HCT116 (cell line): ENCODE data around the gene VSX2. TPM values are rescaled to one million over a fixed set of nuclear protein-coding genes. Genes with fewer than 3 reads are reported as not detected.

Experiments used
- ATAC-seq: fragments of 200-7000 bp; cut with Tn5 transposase; 2 replicates; pipeline ENCODE4 v1.9.1; 2020; ENCODE audit warnings: mild to moderate bottlenecking, moderate library complexity
- BruUV-seq: library from RNA; stranded (reverse); fragments of 400-500 nt; replicated peaks from 2 replicates; lab custom pipeline; 2021; lab: Mats Ljungman, UMichigan
- CTCF ChIA-PET: fragments of 300-600 bp; sonication (Branson Sonifier 250); formaldehyde crosslinking; loops from one replicate; lab custom pipeline; 2021; ENCODE audit warnings: antibody characterized with exemption; lab: Charles Lee
- POLR2A ChIA-PET: fragments of 300-600, 350-600 bp; sonication (Branson Sonifier 250); formaldehyde crosslinking; loops from one replicate; lab custom pipeline; 2021; ENCODE audit warnings: antibody characterized with exemption; lab: Charles Lee
- RAD21 ChIA-PET, 2 experiments: fragments of 300-600 bp; sonication (Branson Sonifier 250); formaldehyde crosslinking; loops; one replicate each; lab custom pipeline; 2023; ENCODE audit warnings: low total read pairs in 2 of 2; ENCODE audit not compliant: uncharacterized antibody in 2 of 2, unreplicated experiment in 2 of 2, low non-redundant PET in 1 of 2; lab: Charles Lee
- DNase-seq: peaks from one replicate; pipeline ENCODE4 v3.0.0-alpha.2; 2010; ENCODE audit warnings: low read depth, low spot score
- H2AFZ ChIP-seq: fragments of 200-600 bp; shearing (Covaris generic), sonication (generic); 2 replicates; pipeline ENCODE4 v1.6.1; 2017; ENCODE audit warnings: low read depth, mixed run types, mixed read lengths, antibody characterized with exemption, low read length; ENCODE audit not compliant: poor library complexity, severe bottlenecking
- H3K27ac ChIP-seq: 2 replicates; pipeline ENCODE4 v1.5.1; 2012; ENCODE audit warnings: low read depth, low read length
- H3K27me3 ChIP-seq: fragments of 200-600 bp; sonication (generic); 2 replicates; pipeline ENCODE4 v1.6.1; 2016; ENCODE audit warnings: mixed run types, low read length, mixed read lengths; ENCODE audit not compliant: insufficient read depth
- H3K36me3 ChIP-seq, 2 experiments: fragments of 200-500 bp in 1 of 2; fragments of 200-600 bp in 1 of 2; sonication (Bioruptor generic) in 1 of 2; sonication (generic) in 1 of 2; 2 replicates each; pipeline versions ENCODE4 v1.5.1 to v1.6.1; 2014 to 2016; ENCODE audit warnings: low read length in 2 of 2, inconsistent platforms in 1 of 2, mixed read lengths in 1 of 2, mixed run types in 1 of 2; ENCODE audit not compliant: insufficient read depth in 2 of 2, control insufficient read depth in 1 of 2
- H3K4me1 ChIP-seq, 2 experiments: fragments of 200-600 bp in 1 of 2; sonication (generic) in 1 of 2; 2 replicates each; pipeline versions ENCODE4 v1.5.1 to v1.6.1; 2012 to 2017; ENCODE audit warnings: low read length in 2 of 2, inconsistent platforms in 1 of 2, mild to moderate bottlenecking in 1 of 2, mixed read lengths in 1 of 2, mixed run types in 1 of 2, moderate library complexity in 1 of 2; ENCODE audit not compliant: insufficient read depth in 2 of 2, control insufficient read depth in 1 of 2
- H3K4me2 ChIP-seq: fragments of 200-600 bp; sonication (generic); 2 replicates; pipeline ENCODE4 v1.6.1; 2017; ENCODE audit warnings: mixed run types, low read length, mixed read lengths
- H3K4me3 ChIP-seq, 2 experiments: fragments of 200-600 bp in 1 of 2; sonication (generic) in 1 of 2; replicated peaks in 1 of 2; 2 replicates each; pipeline ENCODE4 v1.5.1; 2011 to 2016; ENCODE audit warnings: low read length in 2 of 2, control low read depth in 1 of 2, low read depth in 1 of 2, mild to moderate bottlenecking in 1 of 2, mixed read lengths in 1 of 2, mixed run types in 1 of 2
- H3K79me2 ChIP-seq: fragments of 200-600 bp; sonication (generic); 2 replicates; pipeline ENCODE4 v1.6.1; 2017; ENCODE audit warnings: mild to moderate bottlenecking, mixed run types, low read length, moderate library complexity, mixed read lengths; ENCODE audit not compliant: insufficient read depth
- H3K9ac ChIP-seq: fragments of 200-600 bp; sonication (generic); 2 replicates; pipeline ENCODE4 v1.6.1; 2016; ENCODE audit warnings: low read length, mixed read lengths
- H3K9me2 ChIP-seq: fragments of 200-600 bp; sonication (generic), shearing (Covaris generic); 2 replicates; pipeline ENCODE4 v1.6.1; 2017; ENCODE audit warnings: mixed run types, mild to moderate bottlenecking, moderate library complexity; ENCODE audit not compliant: insufficient read depth
- H3K9me3 ChIP-seq, 2 experiments: fragments of 200-500 bp in 1 of 2; fragments of 200-600 bp in 1 of 2; sonication (Bioruptor generic) in 1 of 2; sonication (generic) in 1 of 2; 2 replicates each; pipeline ENCODE4 v1.6.1; 2014 to 2017; ENCODE audit warnings: low read length in 2 of 2, mixed read lengths in 2 of 2, inconsistent platforms in 1 of 2, low read depth in 1 of 2, mild to moderate bottlenecking in 1 of 2, mixed run types in 1 of 2, moderate library complexity in 1 of 2; ENCODE audit not compliant: control insufficient read depth in 1 of 2, insufficient read depth in 1 of 2
- H4K20me1 ChIP-seq: fragments of 200-600 bp; sonication (generic), shearing (Covaris generic); 2 replicates; pipeline ENCODE4 v1.6.1; 2017; ENCODE audit warnings: mixed run types, mild to moderate bottlenecking, moderate library complexity; ENCODE audit not compliant: insufficient read depth
- ATF3 ChIP-seq: IDR thresholded peaks from 2 replicates; pipeline ENCODE4 v1.6.1; 2012
- CEBPB ChIP-seq: IDR thresholded peaks from 2 replicates; pipeline ENCODE4 v1.6.1; 2012; ENCODE audit warnings: low read depth
- CTCF ChIP-seq, 3 experiments: fragments of 200-600 bp in 1 of 3; sonication (generic) in 1 of 3; IDR thresholded peaks in 2 of 3; conservative IDR thresholded peaks in 1 of 3; 2 replicates each; pipeline ENCODE4 v1.5.1; 2012 to 2017; ENCODE audit warnings: low read depth in 2 of 3, low read length in 2 of 3, antibody characterized with exemption in 1 of 3, borderline replicate concordance in 1 of 3, control low read depth in 1 of 3, mild to moderate bottlenecking in 1 of 3, mixed read lengths in 1 of 3, mixed run types in 1 of 3, moderate library complexity in 1 of 3; ENCODE audit not compliant: insufficient read depth in 1 of 3
- EGR1 ChIP-seq: IDR thresholded peaks from 2 replicates; pipeline ENCODE4 v1.6.1; 2012; ENCODE audit warnings: low read depth
- ELF1 ChIP-seq: IDR thresholded peaks from 2 replicates; pipeline ENCODE4 v1.6.1; 2012; ENCODE audit warnings: low read depth, borderline replicate concordance
- EZH2 ChIP-seq: fragments of 200-600 bp; sonication (generic); IDR thresholded peaks from 2 replicates; pipeline ENCODE4 v1.6.1; 2017; ENCODE audit warnings: antibody characterized with exemption, mixed run types
- EZH2phosphoT487 ChIP-seq: fragments of 200-600 bp; IDR thresholded peaks from 2 replicates; pipeline ENCODE4 v1.6.1; 2018; ENCODE audit warnings: antibody characterized with exemption, borderline replicate concordance
- FOSL1 ChIP-seq: IDR thresholded peaks from 2 replicates; pipeline ENCODE4 v1.6.1; 2012; ENCODE audit warnings: low read depth
- JUND ChIP-seq: IDR thresholded peaks from 2 replicates; pipeline ENCODE4 v1.6.1; 2012
- MAX ChIP-seq: IDR thresholded peaks from 2 replicates; pipeline ENCODE4 v1.6.1; 2012
- POLR2AphosphoS5 ChIP-seq: IDR thresholded peaks from 2 replicates; pipeline ENCODE4 v1.6.1; 2011; ENCODE audit warnings: mild to moderate bottlenecking, low read depth, low read length, moderate library complexity
- RAD21 ChIP-seq: IDR thresholded peaks from 2 replicates; pipeline ENCODE4 v1.6.1; 2012; ENCODE audit warnings: low read depth, mild to moderate bottlenecking
- REST ChIP-seq: IDR thresholded peaks from 2 replicates; pipeline ENCODE4 v1.6.1; 2012; ENCODE audit warnings: low read depth
- SIN3A ChIP-seq: IDR thresholded peaks from 2 replicates; pipeline ENCODE4 v1.6.1; 2012; ENCODE audit warnings: low read depth
- SP1 ChIP-seq: IDR thresholded peaks from 2 replicates; pipeline ENCODE4 v1.6.1; 2012; ENCODE audit warnings: low read depth
- SRF ChIP-seq: IDR thresholded peaks from 2 replicates; pipeline ENCODE4 v1.6.1; 2012; ENCODE audit warnings: low read depth
- TCF7L2 ChIP-seq: IDR thresholded peaks from 2 replicates; pipeline ENCODE4 v1.7.0; 2011; ENCODE audit warnings: borderline replicate concordance, inconsistent platforms; ENCODE audit not compliant: insufficient read depth, insufficient read length; ENCODE audit errors: extremely low read depth
- YY1 ChIP-seq: IDR thresholded peaks from 2 replicates; pipeline ENCODE4 v1.6.1; 2011; ENCODE audit warnings: low read length, low read depth, moderate library complexity, mild to moderate bottlenecking; ENCODE audit not compliant: insufficient replicate concordance; ENCODE audit errors: extremely low read depth
- ZBTB33 ChIP-seq: IDR thresholded peaks from 2 replicates; pipeline ENCODE4 v1.6.1; 2011; ENCODE audit warnings: mild to moderate bottlenecking, low read length, moderate library complexity; ENCODE audit not compliant: insufficient replicate concordance; ENCODE audit errors: extremely low read depth
- intact Hi-C: fragments of 100-400 bp; cut with micrococcal nuclease; formaldehyde crosslinking; loops from 2 replicates; pipeline ENCODE4 v1.10.0; 2022
- total RNA-seq: library from RNA; stranded (reverse); gene quantifications from one replicate; pipeline ENCODE4 v1.2.1, GENCODE V29; 2021; ENCODE audit not compliant: unreplicated experiment

Gene VSX2
- total RNA-seq, 1 experiment from 2014 or later, result not detected

- Histone ChIP-seq H3K79me2 (no peaks in the 10 kb centered on the region), H3K27ac (no peak overlapping the region), H3K4me2 (no peak overlapping the region), H2AFZ (no peak overlapping the region), H3K4me3 (no peak overlapping the region), H3K36me3 (no peaks in the 10 kb centered on the region), H3K27me3 (no peaks in the 10 kb centered on the region), H4K20me1 (no peaks in the 10 kb centered on the region), H3K9ac (no peak overlapping the region), H3K9me3 (no peaks in the 10 kb centered on the region), H3K4me1 (peaks cover 18 to 28% of the 10 kb centered on the region in 2 experiments), H3K9me2 (no peaks in the 10 kb centered on the region)
- ATAC-seq (no peak), DNase-seq (no peak)
- ChIA-PET POLR2A (no interaction called here), CTCF (interaction anchor here (1.2 to 2.6 kb wide), 2 partner anchors 8 to 25 kb away, joined by 3 to 14 read pairs; no protein-coding TSS in a partner anchor), RAD21 (no interaction called here)
- intact Hi-C loops, result no loop called here
- no TSS peak for BruUV-seq
- TF ChIP-seq EZH2phosphoT487, result no peak
- no peak for TF ChIP-seq TCF7L2
- no peak for TF ChIP-seq EGR1
- TF ChIP-seq CTCF (IDR thresholded peaks at IDR 0.05 in 2 of 3, conservative IDR thresholded peaks at IDR 0.05 in 1 of 3; ENCODE audit: borderline replicate concordance in 1 of 3, insufficient read depth in 1 of 3, low read depth in 2 of 3, low read length in 2 of 3), result no peak
- no peak for TF ChIP-seq FOSL1
- no peak for TF ChIP-seq SRF
- TF ChIP-seq CEBPB, result no peak
- TF ChIP-seq SP1, result no peak
- TF ChIP-seq POLR2AphosphoS5, result no peak
- TF ChIP-seq YY1, result no peak
- TF ChIP-seq SIN3A, result no peak
- TF ChIP-seq MAX, result no peak
- no peak for TF ChIP-seq ELF1
- TF ChIP-seq ATF3, result no peak
- no peak for TF ChIP-seq ZBTB33
- no peak for TF ChIP-seq EZH2
- TF ChIP-seq JUND, result no peak
- no peak for TF ChIP-seq REST
- no peak for TF ChIP-seq RAD21
These were observed 26.2 kb downstream of the VSX2 start for GRCh38 chr14:74265301-74265965.
